ENCODE data around the gene TXK. TPM values are rescaled to one million over a fixed set of nuclear protein-coding genes. Genes with fewer than 3 reads are reported as not detected.

TXK gene
- total and polyA plus RNA-seq, 7 donors = 0.55 to 7.5 (median 0.99) TPM; not detected in 2

- WGBS, 2 donors = 55 to 72% methylated on average over 1 of the region's 1 CpG
- TF ChIP-seq POLR2AphosphoS5 (IDR thresholded peaks at IDR 0.05) (no peak), EP300 (IDR thresholded peaks at IDR 0.05) (no peak), CTCF (IDR thresholded peaks at IDR 0.05) (no peak), POLR2A (IDR thresholded peaks at IDR 0.05) (no peak)
These were observed 29.7 kb upstream of the TXK start for GRCh38 chr4:48163746-48164145.

GRCh38 chr4:48162162-48162561 is 28.1 kb upstream of the TXK start:
- no peaks in the 10 kb centered on the region for H3K36me3 ChIP-seq
- 76 to 79% methylated on average over 4 of the region's 4 CpGs for WGBS, 2 donors
- H3K9me3 ChIP-seq = no peaks in the 10 kb centered on the region
- H3K4me3 ChIP-seq = no peak overlapping the region
- no peak for TF ChIP-seq EP300 (IDR thresholded peaks at IDR 0.05)
- TF ChIP-seq POLR2A (IDR thresholded peaks at IDR 0.05) = no peak
- TF ChIP-seq POLR2AphosphoS5 (IDR thresholded peaks at IDR 0.05) = no peak
- TF ChIP-seq CTCF (IDR thresholded peaks at IDR 0.05) = no peak
- H3K27ac ChIP-seq = no peak overlapping the region
- intact Hi-C loops (cut with DNase I) = no loop called here
- no peaks in the 10 kb centered on the region for H3K4me1 ChIP-seq
- no peaks in the 10 kb centered on the region for H3K27me3 ChIP-seq
- no peak for DNase-seq

More at GRCh38 chr4:48163746-48164145, 29.7 kb upstream of the TXK start:
- Histone ChIP-seq H3K9me3 (no peaks in the 10 kb centered on the region), H3K4me3 (no peak overlapping the region), H3K27me3 (no peaks in the 10 kb centered on the region), H3K27ac (no peak overlapping the region), H3K4me1 (no peaks in the 10 kb centered on the region), H3K36me3 (no peaks in the 10 kb centered on the region)
- DNase-seq = no peak
- intact Hi-C loops (cut with DNase I) = no loop called here

- no peaks in the 10 kb centered on the region for H3K27me3 ChIP-seq
- H3K4me3 ChIP-seq = no peak overlapping the region
- intact Hi-C loops (cut with DNase I) = no loop called here
- H3K27ac ChIP-seq = no peak overlapping the region
- DNase-seq = no peak
- H3K36me3 ChIP-seq = peaks cover 0 to 13% (median 0%) of the 10 kb centered on the region in 4 donors
- H3K4me1 ChIP-seq = no peaks in the 10 kb centered on the region
- 80 to 83% methylated on average over 3 of the region's 3 CpGs for WGBS, 2 donors
- H3K9me3 ChIP-seq = peaks cover 2 to 16% (median 6%) of the 10 kb centered on the region in 4 donors
- TF ChIP-seq CTCF (IDR thresholded peaks at IDR 0.05) = no peak
- no peak for TF ChIP-seq EP300 (IDR thresholded peaks at IDR 0.05)
- no peak for TF ChIP-seq POLR2AphosphoS5 (IDR thresholded peaks at IDR 0.05)
- no peak for TF ChIP-seq POLR2A (IDR thresholded peaks at IDR 0.05)
These were observed 23.2 kb upstream of the TXK start for GRCh38 chr4:48157271-48157670.

GRCh38 chr4:48156423-48156822 is 22.4 kb upstream of the TXK start:
- no peaks in the 10 kb centered on the region for H3K4me1 ChIP-seq
- no peak for TF ChIP-seq EP300 (IDR thresholded peaks at IDR 0.05)
- TF ChIP-seq POLR2A (IDR thresholded peaks at IDR 0.05) = no peak
- H3K27me3 ChIP-seq = no peaks in the 10 kb centered on the region
- intact Hi-C loops (cut with DNase I) = no loop called here
- 94 to 95% methylated on average over 1 of the region's 1 CpG for WGBS, 2 donors
- H3K27ac ChIP-seq = no peak overlapping the region
- no peak overlapping the region for H3K4me3 ChIP-seq
- H3K9me3 ChIP-seq = peaks cover 2 to 16% (median 6%) of the 10 kb centered on the region in 4 donors
- H3K36me3 ChIP-seq = peaks cover 0 to 13% (median 0%) of the 10 kb centered on the region in 4 donors
- no peak for DNase-seq

GRCh38 chr4:48153791-48154550 is 19.9 kb upstream of the TXK start:
- H3K4me1 ChIP-seq = peaks cover 0 to 8% (median 3%) of the 10 kb centered on the region in 4 donors
- intact Hi-C loops (cut with DNase I) = no loop called here
- no peak for DNase-seq
- no peaks in the 10 kb centered on the region for H3K27me3 ChIP-seq
- H3K4me3 ChIP-seq = no peak overlapping the region
- H3K9me3 ChIP-seq = peaks cover 2 to 16% (median 6%) of the 10 kb centered on the region in 4 donors
- no peak for TF ChIP-seq EP300 (IDR thresholded peaks at IDR 0.05)
- TF ChIP-seq CTCF (IDR thresholded peaks at IDR 0.05) = no peak
- TF ChIP-seq POLR2A (IDR thresholded peaks at IDR 0.05) = no peak
- TF ChIP-seq POLR2AphosphoS5 (IDR thresholded peaks at IDR 0.05) = no peak
- H3K27ac ChIP-seq = no peak overlapping the region
- 80 to 90% methylated on average over 1 of the region's 1 CpG for WGBS, 2 donors
- peaks cover 0 to 13% (median 0%) of the 10 kb centered on the region in 4 donors for H3K36me3 ChIP-seq
